Right lobe of liver (tissue), 6 donors: ENCODE data around the gene LUZP2. TPM values are rescaled to one million over a fixed set of nuclear protein-coding genes. Genes with fewer than 3 reads are reported as not detected.

Experiments used
- ATAC-seq, 4 donors: fragments of 200-7000 bp; cut with Tn5 transposase; one replicate each; pipeline ENCODE4 v1.9.1; 2020; ENCODE audit warnings: mild to moderate bottlenecking in 4 of 4, moderate library complexity in 4 of 4
- DNase-seq, 3 donors: peaks; one replicate each; pipeline ENCODE4 v3.0.0-alpha.2; 2020
- H3K27ac ChIP-seq, 3 donors: fragments of 200-600 bp; one replicate each; pipeline ENCODE4 v1.8.0; 2022
- H3K27me3 ChIP-seq, 2 donors: fragments of 200-600 bp; one replicate each; pipeline ENCODE4 v1.8.0; 2022
- H3K36me3 ChIP-seq, 4 donors: fragments of 200-600 bp; sonication (generic) in 1 of 4; one replicate each; pipeline versions ENCODE4 v1.5.1 to v1.8.0; 2017 to 2022; ENCODE audit warnings: control low read depth in 1 of 4
- H3K4me1 ChIP-seq, 4 donors: fragments of 200-600 bp; sonication (generic) in 1 of 4; one replicate each; pipeline versions ENCODE4 v1.5.1 to v1.8.0; 2017 to 2022; ENCODE audit warnings: control low read depth in 1 of 4
- H3K4me3 ChIP-seq, 3 donors: fragments of 200-600 bp; one replicate each; pipeline ENCODE4 v1.8.0; 2022
- H3K9me3 ChIP-seq, 4 donors: fragments of 200-600 bp; sonication (generic) in 1 of 4; one replicate each; pipeline versions ENCODE4 v1.5.1 to v1.8.0; 2017 to 2022; ENCODE audit warnings: control low read depth in 1 of 4
- CTCF ChIP-seq, 4 donors: fragments of 200-600 bp in 3 of 4; fragments of 450-650 bp in 1 of 4; IDR thresholded peaks; one replicate each; pipeline versions ENCODE4 v1.5.1 to v1.8.0; 2016 to 2022; ENCODE audit warnings: antibody characterized with exemption in 4 of 4, mild to moderate bottlenecking in 2 of 4
- POLR2A ChIP-seq: fragments of 450-650 bp; IDR thresholded peaks from one replicate; pipeline ENCODE4 v1.6.1; 2017; ENCODE audit warnings: antibody characterized with exemption, mild to moderate bottlenecking
- WGBS: methylation state at CpG from one replicate; pipeline ENCODE4 v1.1.6; 2018; ENCODE audit warnings: low coverage, low lambda C conversion rate; ENCODE audit not compliant: insufficient coverage; ENCODE audit errors: missing lambda C conversion rate; 5-methylcytosine and 5-hydroxymethylcytosine counted together
- intact Hi-C, 2 donors: fragments of 100-400 bp; cut with DNase I; formaldehyde crosslinking; loops; one replicate each; pipeline versions ENCODE4 v1.11.2 to v1.14.1; 2022
- total RNA-seq, 6 experiments: library from RNA; depleted of rRNA in 2 of 6; stranded (reverse); fragments of >200 nt in 2 of 6; fragmentation: NEBNext Ultra II Directional in 3 of 6; extraction: Animal tissue kit (Norgen Biotek cat#: 25700) in 3 of 6; gene quantifications; one replicate each; pipeline versions ENCODE4 v1.1.0 to v1.2.4, GENCODE V29; 2016 to 2023
- donor health status: DM: no; HTN: yes; CAD: no.
- donor health status: DM: no; HTN: no; CAD: no.
- donor health status: DM: no; HTN: no; CAD: no.
- donor health status: DM: no; HTN: yes; CAD: no.
- donor health status: DM: no; HTN: yes; CAD: no.

Gene LUZP2
- total RNA-seq, 6 experiments from 2014 or later: not detected

- DNase-seq (no peak), ATAC-seq (no peak)
- no peak overlapping the region for H3K4me3 ChIP-seq
- intact Hi-C loops: no loop called here
- no peaks in the 10 kb centered on the region for H3K4me1 ChIP-seq
- H3K36me3 ChIP-seq: no peaks in the 10 kb centered on the region
- H3K27ac ChIP-seq: no peak overlapping the region
- TF ChIP-seq POLR2A (no peak), CTCF (IDR thresholded peaks at IDR 0.05) (no peak)
- H3K27me3 ChIP-seq: no peaks in the 10 kb centered on the region
- no peaks in the 10 kb centered on the region for H3K9me3 ChIP-seq
Observed at GRCh38 chr11:25057861-25058260, 561.0 kb downstream of the LUZP2 start.

- ATAC-seq: peak in 1 of 4 donors; percentile 62
- no peak for DNase-seq
- intact Hi-C loops: no loop called here
- TF ChIP-seq CTCF (IDR thresholded peaks at IDR 0.05) (no peak), POLR2A (no peak)
- no peaks in the 10 kb centered on the region for H3K4me1 ChIP-seq
- no peak overlapping the region for H3K27ac ChIP-seq
- WGBS: 33% methylated on average over 1 of the region's 1 CpG
- no peaks in the 10 kb centered on the region for H3K27me3 ChIP-seq
- no peaks in the 10 kb centered on the region for H3K9me3 ChIP-seq
- H3K36me3 ChIP-seq: no peaks in the 10 kb centered on the region
- H3K4me3 ChIP-seq: no peak overlapping the region
Observed at GRCh38 chr11:25065746-25066145, 568.9 kb downstream of the LUZP2 start.

GRCh38 chr11:25066706-25067105, 569.9 kb downstream of the LUZP2 start:
- TF ChIP-seq POLR2A: no peak
- Histone ChIP-seq H3K27me3 (no peaks in the 10 kb centered on the region), H3K4me3 (no peak overlapping the region), H3K4me1 (no peaks in the 10 kb centered on the region), H3K36me3 (no peaks in the 10 kb centered on the region), H3K9me3 (no peaks in the 10 kb centered on the region), H3K27ac (no peak overlapping the region)
- ATAC-seq (no peak), DNase-seq (no peak)
- 22% methylated on average over 2 of the region's 2 CpGs for WGBS
- intact Hi-C loops: no loop called here

- Histone ChIP-seq H3K27ac (no peak overlapping the region), H3K9me3 (no peaks in the 10 kb centered on the region), H3K36me3 (no peaks in the 10 kb centered on the region), H3K27me3 (no peaks in the 10 kb centered on the region), H3K4me3 (no peak overlapping the region), H3K4me1 (no peaks in the 10 kb centered on the region)
- intact Hi-C loops: no loop called here
- no peak for ATAC-seq
- no peak for DNase-seq
- no peak for TF ChIP-seq CTCF (IDR thresholded peaks at IDR 0.05)
- TF ChIP-seq POLR2A: no peak
- 68% methylated on average over 4 of the region's 4 CpGs for whole genome bisulfite sequencing
Observed at GRCh38 chr11:25068451-25068850, 571.6 kb downstream of the LUZP2 start.

GRCh38 chr11:25094085-25094802, 597.4 kb downstream of the LUZP2 start:
- Histone ChIP-seq H3K36me3 (no peaks in the 10 kb centered on the region), H3K27ac (peak overlapping the region in 2 of 3 donors; percentile 43 to 44), H3K9me3 (no peaks in the 10 kb centered on the region), H3K27me3 (no peaks in the 10 kb centered on the region), H3K4me3 (no peak overlapping the region), H3K4me1 (peaks cover 0 to 10% (median 0%) of the 10 kb centered on the region in 4 donors)
- TF ChIP-seq CTCF (IDR thresholded peaks at IDR 0.05) (no peak), POLR2A (no peak)
- WGBS: 20% methylated on average over 1 of the region's 6 CpGs
- ATAC-seq: peak; percentile 89 to 97 (median 96)
- DNase-seq: peak; percentile 14 to 53 (median 44)
- intact Hi-C loops: no loop called here
